Upper lobe of left lung (tissue), 4 donors: ENCODE data around the gene TYRP1.

Experiments
- POLR2A ChIP-seq, 4 donors: fragments of 450-650 bp; IDR thresholded peaks; one replicate each; pipeline ENCODE4 v1.5.1; 2016 to 2017; ENCODE audit warnings: antibody characterized with exemption in 4 of 4, mild to moderate bottlenecking in 2 of 4
- POLR2AphosphoS5 ChIP-seq, 2 donors: sonication (generic); formaldehyde crosslinking; IDR thresholded peaks; one replicate each; pipeline ENCODE4 v1.5.1; 2017; ENCODE audit warnings: antibody characterized with exemption in 2 of 2
- TF ChIP-seq, protein P1 (sequence below), 6 experiments: fragments of 450-650 bp in 4 of 6; fragments of 200-600 bp in 2 of 6; sonication (generic) in 2 of 6; IDR thresholded peaks; one replicate each; pipeline ENCODE4 v1.5.1; 2016 to 2019; ENCODE audit warnings: antibody characterized with exemption in 6 of 6

DNA sequence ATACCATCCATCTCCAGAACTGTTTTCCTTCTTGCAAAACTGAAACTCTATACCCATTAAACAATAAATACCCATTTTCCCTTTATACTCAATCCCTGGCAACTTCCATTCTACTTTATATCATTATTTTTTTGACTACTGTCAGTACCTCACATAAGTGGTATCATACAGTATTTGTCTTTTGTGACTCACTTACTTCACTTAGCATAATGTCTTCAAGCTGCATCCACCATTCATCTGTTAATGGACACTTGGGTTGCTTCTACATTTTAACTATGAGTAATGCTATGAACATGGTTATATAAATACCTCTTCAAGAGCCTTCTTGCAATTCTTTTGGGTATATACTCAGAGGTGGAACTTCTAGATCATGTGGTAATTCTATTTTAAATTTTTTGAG lies 11.6 kb upstream of the TYRP1 start:
- no peak for TF ChIP-seq POLR2AphosphoS5 (IDR thresholded peaks at IDR 0.05)
- TF ChIP-seq, protein P1, sequence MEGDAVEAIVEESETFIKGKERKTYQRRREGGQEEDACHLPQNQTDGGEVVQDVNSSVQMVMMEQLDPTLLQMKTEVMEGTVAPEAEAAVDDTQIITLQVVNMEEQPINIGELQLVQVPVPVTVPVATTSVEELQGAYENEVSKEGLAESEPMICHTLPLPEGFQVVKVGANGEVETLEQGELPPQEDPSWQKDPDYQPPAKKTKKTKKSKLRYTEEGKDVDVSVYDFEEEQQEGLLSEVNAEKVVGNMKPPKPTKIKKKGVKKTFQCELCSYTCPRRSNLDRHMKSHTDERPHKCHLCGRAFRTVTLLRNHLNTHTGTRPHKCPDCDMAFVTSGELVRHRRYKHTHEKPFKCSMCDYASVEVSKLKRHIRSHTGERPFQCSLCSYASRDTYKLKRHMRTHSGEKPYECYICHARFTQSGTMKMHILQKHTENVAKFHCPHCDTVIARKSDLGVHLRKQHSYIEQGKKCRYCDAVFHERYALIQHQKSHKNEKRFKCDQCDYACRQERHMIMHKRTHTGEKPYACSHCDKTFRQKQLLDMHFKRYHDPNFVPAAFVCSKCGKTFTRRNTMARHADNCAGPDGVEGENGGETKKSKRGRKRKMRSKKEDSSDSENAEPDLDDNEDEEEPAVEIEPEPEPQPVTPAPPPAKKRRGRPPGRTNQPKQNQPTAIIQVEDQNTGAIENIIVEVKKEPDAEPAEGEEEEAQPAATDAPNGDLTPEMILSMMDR (IDR thresholded peaks at IDR 0.05): no peak
- TF ChIP-seq POLR2A (IDR thresholded peaks at IDR 0.05): no peak
